SKM-1 treated with dmso at 0.1 percent for 144 hours (cell line): ENCODE measurements around the gene CRB2.
"Not testable (repeated sequence)": the region's sequence is repeated elsewhere in the genome, so short reads cannot be mapped to it uniquely, and the experiment has no call there.

Experiments
- DNase-seq: peaks from one replicate; lab custom pipeline; 2025; ENCODE audit not compliant: unreplicated experiment; lab: John Stamatoyannopoulos, UW

The CRB2 gene

GRCh38 chr9:123327697-123328100 is 28.3 kb upstream of the CRB2 start:
- no peak for DNase-seq

- DNase-seq, result peak; percentile 28
Measured at GRCh38 chr9:123329329-123329955, 26.6 kb upstream of the CRB2 start.

GRCh38 chr9:123331346-123332060 is 24.5 kb upstream of the CRB2 start:
- no peak for DNase-seq

GRCh38 chr9:123333058-123333669 is 22.8 kb upstream of the CRB2 start:
- DNase-seq, result not testable (repeated sequence)

GRCh38 chr9:123334639-123335038 is 21.4 kb upstream of the CRB2 start:
- no peak for DNase-seq

GRCh38 chr9:123335193-123335985 is 20.6 kb upstream of the CRB2 start:
- DNase-seq, result no peak

GRCh38 chr9:123335986-123336329 is 20.0 kb upstream of the CRB2 start:
- no peak for DNase-seq

- DNase-seq, result no peak
Measured at GRCh38 chr9:123336449-123336848, 19.5 kb upstream of the CRB2 start.

- DNase-seq, result no peak
Measured at GRCh38 chr9:123336959-123337358, 19.0 kb upstream of the CRB2 start.

- no peak for DNase-seq
Measured at GRCh38 chr9:123337971-123338370, 18.0 kb upstream of the CRB2 start.

GRCh38 chr9:123338710-123339665 is 17.0 kb upstream of the CRB2 start:
- DNase-seq, result no peak

GRCh38 chr9:123339666-123340510 is 16.1 kb upstream of the CRB2 start:
- no peak for DNase-seq

GRCh38 chr9:123341816-123342215 is 14.2 kb upstream of the CRB2 start:
- no peak for DNase-seq

- no peak for DNase-seq
Measured at GRCh38 chr9:123342247-123342646, 13.8 kb upstream of the CRB2 start.

GRCh38 chr9:123343443-123344191 is 12.4 kb upstream of the CRB2 start:
- no peak for DNase-seq

GRCh38 chr9:123344192-123344949 is 11.6 kb upstream of the CRB2 start:
- DNase-seq, result no peak

- no peak for DNase-seq
Measured at GRCh38 chr9:123345567-123345955, 10.4 kb upstream of the CRB2 start.

- DNase-seq, result no peak
Measured at GRCh38 chr9:123346026-123346425, 10.0 kb upstream of the CRB2 start.
